Measurements from ENCODE around the gene RASAL2. TPM values are rescaled to one million over a fixed set of nuclear protein-coding genes. Genes with fewer than 3 reads are reported as not detected.

The RASAL2 gene
- total RNA-seq, 1 experiment from 2014 or later: 22.2 TPM

- Histone ChIP-seq H4K8ac (replicated peaks; ENCODE audit: insufficient read length, low read depth, low read length) (no peak overlapping the region), H3K27ac (ENCODE audit: insufficient read length, low read depth, low read length) (no peak overlapping the region), H3K14ac (ENCODE audit: insufficient read depth, low read length) (no peak overlapping the region), H3K23me2 (ENCODE audit: insufficient read length, low read depth, low read length, poor library complexity, severe bottlenecking) (no peaks in the 10 kb centered on the region), H3K23ac (ENCODE audit: insufficient read length, low read depth, low read length) (no peak overlapping the region), H2AFZ (ENCODE audit: low read length) (no peak overlapping the region), H2BK15ac (ENCODE audit: low read depth, low read length) (no peak overlapping the region), H3K79me2 (ENCODE audit: insufficient read depth, low read length) (no peaks in the 10 kb centered on the region), H3K4me2 (ENCODE audit: insufficient read depth, insufficient read length, low read length) (no peak overlapping the region), H3K18ac (ENCODE audit: insufficient read length, low read depth, low read length) (no peak overlapping the region), H2BK5ac (ENCODE audit: insufficient read length, low read length) (no peak overlapping the region), H3K4me1 (ENCODE audit: insufficient read depth, low read length) (no peaks in the 10 kb centered on the region), H4K91ac (ENCODE audit: insufficient read length, low read depth, low read length) (no peak overlapping the region), H4K20me1 (ENCODE audit: control insufficient read depth, insufficient read depth, insufficient read length) (no peaks in the 10 kb centered on the region), H3K9ac (ENCODE audit: extremely low read depth, insufficient read length, low read length) (no peak overlapping the region), H2BK120ac (ENCODE audit: low read depth, low read length, poor library complexity, severe bottlenecking) (no peak overlapping the region), H3K27me3 (ENCODE audit: insufficient read depth, low read length) (no peaks in the 10 kb centered on the region), H3K56ac (ENCODE audit: insufficient read length, low read depth, low read length) (no peak overlapping the region), H2BK20ac (ENCODE audit: low read depth, low read length, poor library complexity, severe bottlenecking) (no peak overlapping the region), H3T11ph (ENCODE audit: low read length) (no peak overlapping the region), H3K4ac (ENCODE audit: low read depth, low read length) (no peak overlapping the region), H4K5ac (ENCODE audit: insufficient read length, low read depth, low read length) (no peak overlapping the region), H2AK5ac (ENCODE audit: insufficient read length, low read length) (no peak overlapping the region), H3K79me1 (ENCODE audit: insufficient read depth, low read depth, low read length, poor library complexity, severe bottlenecking) (no peaks in the 10 kb centered on the region), H2BK12ac (ENCODE audit: insufficient read length, low read depth, low read length) (no peak overlapping the region), H3K9me3 (ENCODE audit: control insufficient read depth, low read depth, low read length) (no peaks in the 10 kb centered on the region)
- no peaks in the 10 kb centered on the region for H3K27me3 Mint-ChIP-seq (ENCODE audit: low read depth)
- no peak overlapping the region for H3K4me3 Mint-ChIP-seq
- H3K9me3 Mint-ChIP-seq: no peaks in the 10 kb centered on the region
- no peak for DNase-seq
- peaks cover 5 to 8% of the 10 kb centered on the region in 2 experiments; a peak in 3 of 4 replicates for H3K4me1 Mint-ChIP-seq
- no peaks in the 10 kb centered on the region for H3K36me3 Mint-ChIP-seq (ENCODE audit: insufficient read depth in 1 of 3, low read depth in 3 of 3)
- no peak overlapping the region; a peak in 1 of 7 replicates for H3K27ac Mint-ChIP-seq
- TF ChIP-seq CTCF (conservative IDR thresholded peaks at IDR 0.05): no peak
These were observed 21.6 kb upstream of the RASAL2 start for GRCh38 chr1:178072326-178072725.
